IgD-negative memory B cell (primary cell): ENCODE data around the gene TMEM97. TPM values are rescaled to one million over a fixed set of nuclear protein-coding genes. Genes with fewer than 3 reads are reported as not detected.
"Not testable (repeated sequence)": the region's sequence is repeated elsewhere in the genome, so short reads cannot be mapped to it uniquely, and the experiment has no call there.

Source experiments
- H3K27ac Mint-ChIP-seq, 3 donors: one replicate each; pipeline ENCODE4 v1.8.0; 2020 to 2022; ENCODE audit warnings: mild to moderate bottlenecking in 3 of 3, mixed read lengths in 3 of 3, moderate library complexity in 1 of 3
- H3K27me3 Mint-ChIP-seq: one replicate; pipeline ENCODE4 v1.8.0; 2021; ENCODE audit warnings: mixed read lengths
- H3K36me3 Mint-ChIP-seq: one replicate; pipeline ENCODE4 v1.8.0; 2020; ENCODE audit warnings: mild to moderate bottlenecking, mixed read lengths
- H3K4me1 Mint-ChIP-seq, 3 donors: one replicate each; pipeline ENCODE4 v1.8.0; 2020 to 2022; ENCODE audit warnings: mixed read lengths in 3 of 3, mild to moderate bottlenecking in 1 of 3
- H3K4me3 Mint-ChIP-seq, 4 donors: one replicate each; pipeline ENCODE4 v1.8.0; 2020 to 2022; ENCODE audit warnings: mild to moderate bottlenecking in 4 of 4, mixed read lengths in 4 of 4, moderate library complexity in 3 of 4
- H3K9me3 Mint-ChIP-seq, 3 donors: one replicate each; pipeline ENCODE4 v1.8.0; 2020 to 2021; ENCODE audit warnings: mixed read lengths in 3 of 3, mild to moderate bottlenecking in 1 of 3
- polyA plus RNA-seq: library from polyadenylated mRNA; unstranded; fragments of 300-500 nt; fragmentation: Illumina TruSeq; gene quantifications from one replicate; pipeline ENCODE4 v1.2.3, GENCODE V29; 2021

Gene TMEM97
- polyA plus RNA-seq, 1 donor from 2014 or later, result 7.2 TPM

DNA sequence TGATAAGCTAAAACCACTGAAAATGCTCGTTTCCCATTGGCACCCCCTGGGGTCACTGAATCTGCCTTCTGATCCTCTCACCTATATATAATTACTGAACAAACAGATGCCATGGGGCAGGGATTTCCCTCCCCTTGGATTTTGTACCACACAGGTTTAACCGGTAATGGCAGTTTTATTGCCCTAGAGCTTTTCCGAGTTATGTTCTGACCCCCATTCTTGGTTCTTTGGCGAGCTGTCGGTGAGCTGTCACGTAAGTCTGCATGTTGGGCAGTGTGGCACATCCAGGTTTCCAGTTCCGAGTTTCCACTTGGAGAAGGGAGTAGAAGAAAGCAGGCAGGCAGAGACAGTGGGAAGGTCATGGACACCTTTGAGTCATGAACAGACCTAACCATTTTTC, 7.1 kb downstream of the TMEM97 start:
- H3K36me3 Mint-ChIP-seq, result peaks cover 6% of the 10 kb centered on the region
- no peaks in the 10 kb centered on the region for H3K27me3 Mint-ChIP-seq
- no peak overlapping the region for H3K4me3 Mint-ChIP-seq
- peaks cover 0 to 2% (median 0%) of the 10 kb centered on the region in 3 donors for H3K4me1 Mint-ChIP-seq
- no peak overlapping the region for H3K27ac Mint-ChIP-seq
- no peaks in the 10 kb centered on the region for H3K9me3 Mint-ChIP-seq

DNA sequence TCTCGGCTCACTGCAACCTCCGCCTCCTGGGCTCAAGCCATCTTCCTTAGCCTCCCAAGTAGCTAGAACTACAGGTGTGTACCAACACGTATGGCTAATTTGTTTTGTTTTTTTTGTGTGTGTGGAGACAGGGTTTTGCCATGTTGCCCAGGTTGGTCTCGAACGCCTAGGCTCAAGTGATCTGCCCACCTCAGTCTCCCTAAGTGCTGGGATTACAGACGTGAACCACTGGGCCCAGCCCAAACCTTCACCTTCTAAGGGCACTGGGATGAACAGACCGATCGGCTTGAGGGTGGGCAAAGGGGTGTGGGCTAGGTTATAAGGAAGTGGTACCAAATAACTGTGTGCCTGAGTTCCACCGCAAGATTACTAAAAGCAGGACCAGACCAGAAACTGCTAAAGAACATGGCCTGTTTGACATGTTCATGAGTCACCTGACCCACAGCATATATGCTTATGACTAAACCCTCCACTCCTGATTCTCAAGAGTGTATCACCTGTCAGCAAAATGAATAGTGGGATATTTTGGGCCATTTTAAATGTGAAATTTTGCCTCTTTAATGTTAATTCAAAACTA, 8.1 kb downstream of the TMEM97 start:
- H3K9me3 Mint-ChIP-seq, result no peaks in the 10 kb centered on the region
- peaks cover 9% of the 10 kb centered on the region for H3K36me3 Mint-ChIP-seq
- H3K4me3 Mint-ChIP-seq, result no peak overlapping the region
- peak overlapping the region in 1 of 3 donors; percentile 50 for H3K27ac Mint-ChIP-seq
- no peaks in the 10 kb centered on the region for H3K27me3 Mint-ChIP-seq
- peaks cover 0 to 2% (median under 1%) of the 10 kb centered on the region in 3 donors for H3K4me1 Mint-ChIP-seq

DNA sequence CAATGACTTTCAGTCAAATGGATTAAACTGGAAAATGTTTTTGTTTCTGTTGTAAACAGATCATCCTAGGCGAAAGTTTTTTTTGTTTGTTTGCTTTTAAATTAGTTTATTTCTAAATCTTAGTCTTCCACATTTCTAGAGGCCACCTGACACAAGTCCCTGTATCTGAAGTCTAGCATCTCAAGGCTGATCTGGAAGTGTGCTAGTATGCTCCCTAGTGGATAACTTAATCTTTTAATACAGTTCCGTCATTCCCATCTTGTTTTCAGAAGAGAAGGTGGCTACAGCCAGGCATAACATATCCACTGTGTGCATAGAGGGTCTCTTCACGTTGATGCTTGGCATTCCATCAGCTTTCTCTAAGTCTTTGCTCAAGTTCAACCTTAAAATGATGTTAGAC, 8.7 kb downstream of the TMEM97 start:
- peaks cover 9% of the 10 kb centered on the region for H3K36me3 Mint-ChIP-seq
- no peaks in the 10 kb centered on the region for H3K9me3 Mint-ChIP-seq
- peaks cover 0 to 2% (median 2%) of the 10 kb centered on the region in 3 donors for H3K4me1 Mint-ChIP-seq
- no peaks in the 10 kb centered on the region for H3K27me3 Mint-ChIP-seq
- H3K4me3 Mint-ChIP-seq, result peak overlapping the region in 1 of 4 donors; percentile 20
- H3K27ac Mint-ChIP-seq, result no peak overlapping the region

DNA sequence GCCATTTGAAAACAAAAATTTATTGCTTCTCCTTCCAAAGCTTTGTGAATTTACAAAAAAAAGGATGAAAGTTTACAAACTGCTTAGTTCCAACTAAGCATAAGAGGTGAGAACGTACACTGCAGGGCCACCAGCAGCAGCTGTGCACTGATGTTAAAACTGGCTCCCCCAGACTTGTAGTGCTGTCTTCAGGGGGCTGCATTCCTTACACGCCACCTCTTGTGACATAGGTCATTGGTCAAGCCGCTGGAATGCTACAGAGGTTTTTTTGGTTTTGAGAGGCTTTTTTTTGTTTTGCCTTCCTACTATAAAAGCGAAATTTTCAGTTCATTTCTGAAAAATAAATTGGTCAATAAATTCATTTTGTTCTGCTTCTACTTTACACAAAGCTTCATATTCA, 9.3 kb downstream of the TMEM97 start:
- peaks cover 0 to 2% (median 2%) of the 10 kb centered on the region in 3 donors for H3K4me1 Mint-ChIP-seq
- no peak overlapping the region for H3K27ac Mint-ChIP-seq
- peaks cover 9% of the 10 kb centered on the region for H3K36me3 Mint-ChIP-seq
- no peaks in the 10 kb centered on the region for H3K27me3 Mint-ChIP-seq
- peak overlapping the region in 1 of 4 donors; percentile 20 for H3K4me3 Mint-ChIP-seq
- H3K9me3 Mint-ChIP-seq, result no peaks in the 10 kb centered on the region

DNA sequence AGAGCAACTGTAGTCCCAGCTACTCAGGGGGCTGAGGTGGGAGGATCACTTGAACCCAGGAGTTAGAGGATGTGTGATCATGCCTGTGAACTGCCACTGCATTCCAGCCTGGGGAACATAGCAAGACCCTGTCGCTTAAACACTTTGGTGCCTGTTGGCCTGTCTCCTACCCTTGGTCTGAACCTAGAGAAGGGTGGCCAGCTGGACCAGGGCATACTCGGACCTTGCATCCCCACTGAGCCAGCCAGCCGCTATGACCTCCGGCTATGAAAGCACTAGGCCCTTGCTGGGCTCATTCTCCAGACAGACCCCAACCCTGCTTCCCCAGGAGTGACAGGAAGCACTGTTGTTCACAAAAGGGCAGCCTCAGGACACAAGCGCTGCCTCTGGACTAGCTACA, 11.7 kb downstream of the TMEM97 start:
- peak overlapping the region in 1 of 4 donors; percentile 33 for H3K4me3 Mint-ChIP-seq
- H3K4me1 Mint-ChIP-seq, result peaks cover 5 to 15% (median 12%) of the 10 kb centered on the region in 3 donors
- H3K27ac Mint-ChIP-seq, result no peak overlapping the region
- peaks cover 9% of the 10 kb centered on the region for H3K36me3 Mint-ChIP-seq
- no peaks in the 10 kb centered on the region for H3K27me3 Mint-ChIP-seq
- H3K9me3 Mint-ChIP-seq, result no peaks in the 10 kb centered on the region

DNA sequence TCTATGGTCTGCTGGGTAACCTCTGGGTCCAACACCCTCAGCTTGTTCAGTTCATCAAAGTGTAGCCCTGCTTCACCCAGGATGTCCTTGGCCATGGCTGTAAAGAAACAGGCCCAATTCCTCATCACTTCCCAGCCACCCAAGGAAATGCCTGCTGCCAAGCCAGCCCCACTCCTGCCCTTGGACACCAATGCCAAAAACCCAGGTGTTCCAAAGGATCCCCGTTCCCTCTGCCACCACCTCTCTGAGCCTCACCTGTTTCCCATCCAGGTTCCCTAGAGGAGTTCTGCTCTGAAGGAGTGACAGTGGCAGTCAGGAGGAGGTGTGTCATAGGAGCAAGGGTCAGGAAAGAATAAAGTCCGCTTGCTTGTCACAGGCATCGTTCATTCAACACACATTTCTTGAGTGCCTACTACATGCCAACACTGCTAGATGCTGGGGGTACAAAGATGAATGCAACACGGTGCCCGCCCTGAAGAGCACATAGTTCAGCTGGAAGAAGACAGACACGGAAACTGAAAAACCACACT, 13.0 kb downstream of the TMEM97 start:
- peak overlapping the region in 1 of 4 donors; percentile 52 for H3K4me3 Mint-ChIP-seq
- peaks cover 9% of the 10 kb centered on the region for H3K36me3 Mint-ChIP-seq

DNA sequence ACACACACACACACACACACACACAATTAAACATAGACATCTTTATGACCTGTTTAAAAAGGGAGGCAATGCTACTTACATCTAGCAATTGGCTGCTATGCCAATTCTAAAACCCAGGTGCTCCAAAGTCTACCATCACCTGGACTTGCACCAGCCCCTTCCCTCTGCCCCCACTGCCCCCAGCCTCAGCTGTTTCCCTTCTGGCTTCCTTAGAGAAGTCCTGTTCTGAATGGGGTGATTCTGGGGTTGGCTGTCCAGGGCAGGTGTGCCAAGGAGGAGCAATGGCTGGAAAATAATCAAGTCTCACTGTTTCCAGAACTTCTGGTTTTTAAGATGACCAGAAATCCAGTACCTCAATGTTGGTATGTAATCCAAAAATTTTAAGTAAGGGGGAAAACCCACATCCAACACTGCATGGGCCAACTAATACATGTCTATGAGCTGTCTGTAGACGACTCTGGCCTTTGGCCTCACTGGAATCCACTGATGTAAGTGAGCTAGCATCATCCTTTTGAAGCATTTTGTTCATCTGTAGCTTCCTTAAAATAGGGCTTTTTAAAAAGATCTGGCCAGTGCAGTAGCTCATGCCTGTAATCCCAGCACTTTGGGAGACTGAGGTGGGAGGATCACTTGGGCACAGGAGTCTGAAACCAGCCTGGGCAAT, 14.2 kb downstream of the TMEM97 start:
- no peaks in the 10 kb centered on the region for H3K9me3 Mint-ChIP-seq
- no peaks in the 10 kb centered on the region for H3K27me3 Mint-ChIP-seq
- H3K4me3 Mint-ChIP-seq, result peak overlapping the region; percentile 12 to 100 (median 98)
- H3K27ac Mint-ChIP-seq, result peak overlapping the region in 1 of 3 donors; percentile 89
- H3K4me1 Mint-ChIP-seq, result peaks cover 14 to 32% (median 25%) of the 10 kb centered on the region in 3 donors
- peaks cover 9% of the 10 kb centered on the region for H3K36me3 Mint-ChIP-seq

More for the DNA sequence above, 13.0 kb downstream of the TMEM97 start:
- no peaks in the 10 kb centered on the region for H3K27me3 Mint-ChIP-seq
- H3K27ac Mint-ChIP-seq, result no peak overlapping the region
- H3K4me1 Mint-ChIP-seq, result peaks cover 8 to 26% (median 19%) of the 10 kb centered on the region in 3 donors
- H3K9me3 Mint-ChIP-seq, result no peaks in the 10 kb centered on the region

DNA sequence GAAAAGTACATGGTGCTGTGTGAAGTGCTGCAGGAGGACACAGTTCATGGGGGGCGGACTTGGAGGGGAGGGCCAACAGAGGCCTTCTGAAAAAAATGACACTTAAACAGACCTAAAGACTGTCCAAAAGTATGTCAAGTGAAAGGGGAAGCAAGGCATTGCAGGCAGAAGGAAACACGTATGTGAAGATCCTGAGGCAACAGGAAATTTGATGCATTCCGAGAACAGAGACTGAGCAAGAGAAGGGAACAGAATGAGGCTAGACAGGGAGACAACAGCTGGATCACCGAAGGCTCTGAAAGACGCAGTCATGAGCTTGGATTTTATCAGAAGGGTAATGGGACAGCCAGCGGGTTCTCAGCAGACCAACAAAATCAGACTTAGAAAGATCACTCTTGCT, 15.2 kb downstream of the TMEM97 start:
- H3K27ac Mint-ChIP-seq, result peak overlapping the region; percentile 78 to 96 (median 89)
- H3K36me3 Mint-ChIP-seq, result peaks cover 6% of the 10 kb centered on the region
- peak overlapping the region; percentile 96 to 100 (median 98) for H3K4me3 Mint-ChIP-seq
- peaks cover 14 to 32% (median 30%) of the 10 kb centered on the region in 3 donors for H3K4me1 Mint-ChIP-seq
- no peaks in the 10 kb centered on the region for H3K9me3 Mint-ChIP-seq
- no peaks in the 10 kb centered on the region for H3K27me3 Mint-ChIP-seq

DNA sequence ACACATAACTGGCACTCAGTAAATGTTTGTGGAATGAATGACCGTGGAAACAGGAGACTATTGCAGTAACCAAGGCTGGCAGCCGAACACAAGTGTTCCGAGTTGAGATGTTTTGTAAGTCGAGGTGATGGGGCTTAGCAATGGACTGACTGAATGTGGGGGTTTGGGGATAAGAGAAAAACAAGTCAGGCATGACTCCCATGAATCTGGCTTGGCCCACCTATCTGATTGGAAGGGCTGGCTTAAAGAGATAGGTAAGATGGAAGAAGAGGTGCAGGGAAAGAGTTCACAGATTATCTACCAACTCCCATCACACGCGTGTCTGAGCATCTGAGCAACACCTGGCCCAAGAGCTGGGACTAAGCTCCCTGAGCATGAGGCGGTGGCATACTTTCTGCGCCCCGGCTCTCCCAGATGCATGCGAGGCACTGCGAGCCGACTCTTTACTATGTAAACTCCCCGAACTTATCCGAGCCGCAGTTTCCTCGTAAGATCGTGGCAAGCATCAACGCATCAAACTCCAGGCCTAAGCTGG, 15.7 kb downstream of the TMEM97 start:
- peaks cover 14 to 32% (median 30%) of the 10 kb centered on the region in 3 donors for H3K4me1 Mint-ChIP-seq

DNA sequence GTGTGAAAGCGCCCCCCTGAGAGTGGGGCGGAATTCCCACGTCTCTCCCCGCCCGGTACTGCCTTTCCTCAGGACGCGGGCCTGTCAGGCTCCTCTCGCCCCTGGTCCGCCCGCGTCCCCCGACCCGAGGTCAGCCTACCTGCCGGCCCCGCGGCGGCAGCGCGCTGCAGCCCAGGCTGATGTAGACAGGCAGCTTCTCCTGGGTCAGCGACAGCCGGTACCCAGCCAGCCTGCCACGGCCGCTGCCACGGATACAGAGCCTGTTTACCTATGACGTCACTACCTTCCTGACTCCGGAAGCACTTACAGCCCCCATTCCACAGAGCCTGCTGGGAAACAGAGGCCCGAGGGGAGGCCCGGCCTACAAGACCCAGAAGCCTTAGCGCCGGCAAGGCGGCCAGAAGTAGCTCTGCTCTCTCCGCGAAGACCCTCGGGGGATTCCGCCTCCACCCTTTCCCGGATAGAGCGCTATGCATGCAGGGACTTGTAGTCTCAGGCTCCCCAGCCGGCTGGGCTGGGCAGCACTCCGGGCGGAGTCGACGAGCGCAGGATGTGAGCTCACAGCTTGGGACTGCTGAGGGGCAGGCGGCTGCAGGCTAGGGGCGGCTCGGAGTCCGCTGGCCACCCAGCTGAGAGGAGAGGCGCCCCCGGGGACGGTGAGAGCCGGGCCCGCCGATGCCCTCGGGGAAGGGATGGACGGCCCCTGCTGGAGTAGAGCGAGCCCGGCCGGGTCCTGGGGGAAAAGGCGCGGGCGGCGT, 16.4 kb downstream of the TMEM97 start, which contains the start of the genes IFT20 and TNFAIP1:
Gene IFT20, minus strand, starts transcription at position 272 of the 758 bp plus-strand sequence. CDS start 3,487 bp downstream, outside the sequence.
Gene TNFAIP1, plus strand, starts transcription at position 561 of the 758 bp plus-strand sequence. CDS start 3,761 bp downstream, outside the sequence.
- Mint-ChIP-seq H3K4me1 (peaks cover 14 to 32% (median 30%) of the 10 kb centered on the region in 3 donors), H3K27me3 (no peaks in the 10 kb centered on the region), H3K36me3 (peaks cover 4% of the 10 kb centered on the region)

More for the DNA sequence above, 15.7 kb downstream of the TMEM97 start:
- Mint-ChIP-seq H3K27me3 (no peaks in the 10 kb centered on the region), H3K4me3 (peak overlapping the region; percentile 96 to 100 (median 98)), H3K36me3 (peaks cover 6% of the 10 kb centered on the region), H3K27ac (peak overlapping the region; percentile 89 to 96 (median 93)), H3K9me3 (no peaks in the 10 kb centered on the region)

DNA sequence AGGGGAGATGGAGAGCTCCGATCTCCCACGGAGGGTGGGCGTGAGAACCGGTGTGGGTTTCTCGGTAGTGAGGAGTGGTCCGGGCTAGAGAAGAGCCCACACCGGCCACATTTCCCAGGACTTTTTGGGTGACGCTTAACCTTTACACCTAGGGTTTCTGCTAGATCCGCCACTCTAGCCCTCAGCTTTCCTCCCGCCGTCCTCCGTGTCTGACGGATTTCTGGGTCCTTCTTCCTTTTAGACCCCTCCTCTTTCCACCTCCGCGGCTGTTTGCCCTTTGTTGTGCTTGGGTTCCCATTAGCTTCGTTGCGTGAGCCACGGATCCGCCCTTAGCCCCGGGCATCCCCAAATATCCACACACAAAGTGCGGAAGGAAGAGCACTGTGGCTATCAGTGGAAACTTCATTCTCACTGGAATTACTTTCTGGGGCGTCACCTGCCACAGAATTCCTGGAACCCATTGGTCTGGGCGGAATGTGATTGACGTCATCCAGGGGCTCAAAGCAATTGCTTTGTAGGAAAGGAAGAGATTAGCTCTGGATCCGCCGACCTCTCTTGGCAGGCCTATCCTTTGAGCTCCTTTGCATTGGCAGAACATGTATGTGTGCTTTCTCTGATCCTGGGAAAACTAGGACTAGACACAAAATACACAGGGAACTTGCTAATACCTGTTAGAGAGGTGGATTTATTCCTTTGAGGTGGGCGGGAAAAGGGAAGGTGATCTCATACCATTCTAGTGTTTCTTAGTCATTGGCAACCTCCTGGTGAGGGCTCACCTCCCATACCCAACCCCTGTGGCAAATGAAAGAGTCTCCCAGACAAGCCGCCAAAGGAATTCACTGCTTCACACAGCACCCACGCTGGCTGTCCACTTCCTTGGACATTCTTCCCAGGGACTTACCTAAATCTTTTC, 17.2 kb downstream of the TMEM97 start:
- H3K27me3 Mint-ChIP-seq, result no peaks in the 10 kb centered on the region
- no peaks in the 10 kb centered on the region for H3K9me3 Mint-ChIP-seq
- peaks cover 14 to 32% (median 30%) of the 10 kb centered on the region in 3 donors for H3K4me1 Mint-ChIP-seq
- H3K4me3 Mint-ChIP-seq, result peak overlapping the region; percentile 96 to 100 (median 98)
- peaks cover 2% of the 10 kb centered on the region for H3K36me3 Mint-ChIP-seq
- H3K27ac Mint-ChIP-seq, result peak overlapping the region; percentile 63 to 96 (median 89)

More for the DNA sequence above, 16.4 kb downstream of the TMEM97 start, which contains the start of the genes IFT20 and TNFAIP1:
- Mint-ChIP-seq H3K27ac (peak within 1 kb of the TSS; percentile 89 to 96 (median 93)), H3K9me3 (no peaks in the 10 kb centered on the region), H3K4me3 (peak within 1 kb of the TSS; percentile 96 to 100 (median 98))

DNA sequence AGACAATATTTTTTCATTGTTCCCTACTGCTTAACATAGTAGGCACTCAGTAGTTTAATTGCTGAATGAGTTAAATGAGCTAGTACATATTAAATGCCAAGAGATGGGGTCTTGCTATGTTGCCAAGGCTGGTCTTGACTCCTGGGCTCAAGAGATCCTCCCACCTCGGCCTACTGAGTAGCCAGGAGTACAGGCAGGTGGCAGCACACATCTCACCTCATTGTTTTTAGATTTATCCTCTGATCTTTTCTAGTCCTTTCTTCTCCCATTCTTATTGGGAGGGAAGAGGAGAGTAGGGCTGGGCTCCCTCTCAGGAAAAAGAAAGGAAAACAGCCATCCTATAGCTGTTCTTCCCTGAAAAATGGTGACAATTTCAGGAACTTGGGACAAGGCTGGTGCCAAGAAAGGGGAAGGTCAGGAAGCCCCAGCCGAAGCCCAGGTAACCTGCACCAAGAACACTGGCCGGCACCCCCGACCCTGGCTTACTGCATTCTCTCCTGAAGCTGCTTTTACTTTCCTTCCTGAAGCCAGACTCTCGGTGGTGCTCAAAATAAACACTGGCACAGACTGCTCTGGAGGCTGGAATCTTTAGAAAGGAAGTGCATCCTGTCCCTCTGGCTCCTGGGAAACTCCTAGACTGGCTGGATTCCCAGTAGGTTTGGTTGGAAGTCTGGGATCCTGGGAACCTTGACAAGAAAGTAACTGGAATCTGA, 19.2 kb downstream of the TMEM97 start:
- Mint-ChIP-seq H3K9me3 (no peaks in the 10 kb centered on the region), H3K27ac (no peak overlapping the region), H3K27me3 (no peaks in the 10 kb centered on the region), H3K36me3 (no peaks in the 10 kb centered on the region), H3K4me3 (peak overlapping the region in 1 of 4 donors; percentile 96), H3K4me1 (peaks cover 14 to 30% (median 30%) of the 10 kb centered on the region in 3 donors)

DNA sequence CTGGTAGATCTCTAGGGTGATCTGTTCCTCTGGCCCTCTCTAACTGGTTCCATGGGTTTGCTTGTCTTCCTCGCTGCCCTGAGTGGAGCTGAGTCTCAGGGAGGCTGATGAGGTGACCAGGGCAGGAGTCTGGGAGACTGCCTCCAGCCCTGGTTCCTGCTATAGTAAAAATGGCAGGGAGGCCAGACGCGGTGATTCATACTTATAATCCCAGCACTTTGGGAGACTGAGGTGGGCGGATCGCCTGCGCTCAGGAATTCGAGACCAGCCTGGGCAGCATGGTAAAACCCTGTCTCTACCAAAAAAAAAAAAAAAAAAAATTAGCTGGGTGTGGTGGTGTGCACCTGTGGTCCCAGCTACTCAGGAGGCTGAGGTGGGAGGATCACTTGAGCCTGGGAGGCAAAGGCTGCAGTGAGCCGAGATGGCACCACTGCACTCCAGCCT, 19.8 kb downstream of the TMEM97 start:
- H3K27me3 Mint-ChIP-seq, H3K27ac Mint-ChIP-seq, H3K4me3 Mint-ChIP-seq, H3K9me3 Mint-ChIP-seq, H3K36me3 Mint-ChIP-seq: not testable (repeated sequence)
- peaks cover 14 to 30% (median 29%) of the 10 kb centered on the region in 3 donors for H3K4me1 Mint-ChIP-seq
